Activated CD8-positive, alpha-beta T cell treated with anti-CD3 and anti-CD28 coated beads for 36 hours (primary cell): ENCODE results near the gene DYDC1. TPM values are rescaled to one million over a fixed set of nuclear protein-coding genes. Genes with fewer than 3 reads are reported as not detected.
"Not testable (repeated sequence)": the region's sequence is repeated elsewhere in the genome, so short reads cannot be mapped to it uniquely, and the experiment has no call there.

Experiments used
- ATAC-seq: fragments of 200-7000 bp; cut with Tn5 transposase; one replicate; pipeline ENCODE4 v1.10.0; 2021; ENCODE audit warnings: mild to moderate bottlenecking, moderate library complexity
- CTCF ChIA-PET: fragments of 350-600 bp; sonication (Branson Sonifier 250); formaldehyde crosslinking; loops from one replicate; lab custom pipeline; 2021; ENCODE audit warnings: antibody characterized with exemption; lab: Charles Lee
- POLR2A ChIA-PET: fragments of 350-600 bp; sonication (Branson Sonifier 250); formaldehyde crosslinking; loops from one replicate; lab custom pipeline; 2021; ENCODE audit warnings: antibody characterized with exemption; lab: Charles Lee
- DNase-seq: peaks from one replicate; pipeline ENCODE4 v3.0.0-alpha.2; 2020
- H3K27ac Mint-ChIP-seq: one replicate; pipeline ENCODE4 v1.8.0; 2021; ENCODE audit warnings: mild to moderate bottlenecking, mixed read lengths
- H3K27me3 Mint-ChIP-seq: one replicate; pipeline ENCODE4 v1.8.0; 2021; ENCODE audit warnings: mixed read lengths
- H3K36me3 Mint-ChIP-seq: one replicate; pipeline ENCODE4 v1.8.0; 2021; ENCODE audit warnings: low read depth, mixed read lengths
- H3K4me1 Mint-ChIP-seq: one replicate; pipeline ENCODE4 v1.8.0; 2021; ENCODE audit warnings: low read depth, mixed read lengths
- H3K4me3 Mint-ChIP-seq: one replicate; pipeline ENCODE4 v1.8.0; 2021; ENCODE audit warnings: mild to moderate bottlenecking, moderate library complexity, mixed read lengths
- H3K9me3 Mint-ChIP-seq: one replicate; pipeline ENCODE4 v1.8.0; 2021; ENCODE audit warnings: mixed read lengths
- CTCF ChIP-seq: fragments of 200-600 bp; IDR thresholded peaks from one replicate; pipeline ENCODE4 v1.8.0; 2022; ENCODE audit warnings: antibody characterized with exemption, mild to moderate bottlenecking
- intact Hi-C: fragments of 100-400 bp; cut with micrococcal nuclease; formaldehyde crosslinking; loops from one replicate; pipeline ENCODE4 v1.10.0; 2022
- total RNA-seq, 2 experiments: library from RNA; stranded (reverse); gene quantifications; one replicate each; pipeline ENCODE4 v1.2.3, GENCODE V29; 2021

Gene DYDC1
- total RNA-seq, 2 experiments from 2014 or later = not detected

- no peak for DNase-seq
- Mint-ChIP-seq H3K4me3 (no peak overlapping the region), H3K36me3 (peaks cover 3% of the 10 kb centered on the region), H3K27ac (no peak overlapping the region), H3K9me3 (peaks cover 10% of the 10 kb centered on the region), H3K4me1 (no peaks in the 10 kb centered on the region), H3K27me3 (peaks cover 5% of the 10 kb centered on the region)
- no peak for TF ChIP-seq CTCF
- ChIA-PET CTCF (interaction anchor here (2.6 kb wide), 1 partner anchor 13 kb away, joined by 16 read pairs; no protein-coding TSS in a partner anchor), POLR2A (no interaction called here)
- no peak for ATAC-seq
- intact Hi-C loops = no loop called here
These were observed 9.0 kb upstream of the DYDC1 start for GRCh38 chr10:80365510-80365909.

GRCh38 chr10:80359644-80360043, 3.1 kb upstream of the DYDC1 start:
- ATAC-seq (no peak), DNase-seq (no peak)
- H3K27ac Mint-ChIP-seq = no peak overlapping the region
- H3K27me3 Mint-ChIP-seq = peaks cover 19% of the 10 kb centered on the region
- ChIA-PET CTCF (interaction anchor here (1.6 kb wide), 1 partner anchor 18 kb away, joined by 8 read pairs; no protein-coding TSS in a partner anchor), POLR2A (no interaction called here)
- H3K4me1 Mint-ChIP-seq = peaks cover 5% of the 10 kb centered on the region
- H3K4me3 Mint-ChIP-seq = no peak overlapping the region
- intact Hi-C loops = no loop called here
- H3K9me3 Mint-ChIP-seq = peaks cover 1% of the 10 kb centered on the region
- no peak for TF ChIP-seq CTCF
- H3K36me3 Mint-ChIP-seq = no peaks in the 10 kb centered on the region

GRCh38 chr10:80358925-80359324, 2.4 kb upstream of the DYDC1 start:
- H3K36me3 Mint-ChIP-seq, H3K4me1 Mint-ChIP-seq, ATAC-seq, H3K4me3 Mint-ChIP-seq, POLR2A ChIA-PET, intact Hi-C loops, H3K9me3 Mint-ChIP-seq, H3K27ac Mint-ChIP-seq: not testable (repeated sequence)
- H3K27me3 Mint-ChIP-seq = peaks cover 22% of the 10 kb centered on the region
- peak; percentile 11 for DNase-seq
- CTCF ChIA-PET = interaction anchor here (1.6 kb wide), 1 partner anchor 19 kb away, joined by 8 read pairs; no protein-coding TSS in a partner anchor

- DNase-seq (no peak), ATAC-seq (no peak)
- intact Hi-C loops = no loop called here
- Mint-ChIP-seq H3K36me3 (no peaks in the 10 kb centered on the region), H3K4me3 (no peak overlapping the region), H3K27ac (no peak overlapping the region), H3K4me1 (peaks cover 5% of the 10 kb centered on the region), H3K27me3 (peaks cover 24% of the 10 kb centered on the region), H3K9me3 (peaks cover 1% of the 10 kb centered on the region)
- no peak for TF ChIP-seq CTCF
- CTCF ChIA-PET = interaction anchor here (0.7 kb wide), 1 partner anchor 20 kb away, joined by 3 read pairs; no protein-coding TSS in a partner anchor
- POLR2A ChIA-PET = no interaction called here
These were observed 1.2 kb upstream of the DYDC1 start for GRCh38 chr10:80357851-80358125.

- peak overlapping the region; percentile 66 for H3K4me3 Mint-ChIP-seq
- ChIA-PET POLR2A (no interaction called here), CTCF (interaction anchor here (0.7 to 1.8 kb wide), 3 partner anchors 20 to 154 kb away, joined by 3 to 13 read pairs (median 3); no protein-coding TSS in a partner anchor)
- peaks cover 1% of the 10 kb centered on the region for H3K9me3 Mint-ChIP-seq
- ATAC-seq = peak; percentile 19
- peaks cover 24% of the 10 kb centered on the region for H3K27me3 Mint-ChIP-seq
- peak; percentile 22 for DNase-seq
- TF ChIP-seq CTCF = no peak
- no peak overlapping the region for H3K27ac Mint-ChIP-seq
- H3K4me1 Mint-ChIP-seq = peaks cover 5% of the 10 kb centered on the region
- intact Hi-C loops = no loop called here
- no peaks in the 10 kb centered on the region for H3K36me3 Mint-ChIP-seq
These were observed 665 bp upstream of the DYDC1 start for GRCh38 chr10:80356989-80357850.
